DOHH2 (cell line): ENCODE results near the gene SIGMAR1.

Source experiments
- H3F3A ChIP-seq: fragments of 200-600 bp; sonication (generic), shearing (Covaris generic); 2 replicates; pipeline ENCODE4 v1.6.0; 2016; ENCODE audit warnings: antibody characterized with exemption, mild to moderate bottlenecking; ENCODE audit not compliant: control insufficient read depth, insufficient read depth
- H3K27ac ChIP-seq: fragments of 200-600 bp; sonication (generic); 2 replicates; pipeline ENCODE4 v1.5.1; 2014; ENCODE audit warnings: low read depth, mild to moderate bottlenecking, low read length, moderate library complexity
- H3K27me3 ChIP-seq: fragments of 200-600 bp; sonication (generic); 2 replicates; pipeline ENCODE4 v1.6.1; 2014; ENCODE audit warnings: mild to moderate bottlenecking, low read length, mixed read lengths; ENCODE audit not compliant: control insufficient read depth
- H3K36me3 ChIP-seq: fragments of 200-600 bp; sonication (generic); 2 replicates; pipeline ENCODE4 v1.6.1; 2014; ENCODE audit warnings: mild to moderate bottlenecking, low read length, moderate library complexity, mixed read lengths; ENCODE audit not compliant: control insufficient read depth
- H3K4me1 ChIP-seq: fragments of 200-600 bp; sonication (generic); 2 replicates; pipeline ENCODE4 v1.6.1; 2014; ENCODE audit warnings: mild to moderate bottlenecking, low read length, mixed read lengths; ENCODE audit not compliant: control insufficient read depth
- H3K4me2 ChIP-seq: fragments of 200-600 bp; sonication (generic); 2 replicates; pipeline ENCODE4 v1.6.0; 2014; ENCODE audit warnings: mild to moderate bottlenecking, low read length, moderate library complexity
- H3K4me3 ChIP-seq: fragments of 200-600 bp; sonication (generic); 2 replicates; pipeline ENCODE4 v1.5.1; 2014; ENCODE audit warnings: mild to moderate bottlenecking, low read length, mixed read lengths
- H3K79me2 ChIP-seq: fragments of 200-600 bp; sonication (generic); 2 replicates; pipeline ENCODE4 v1.6.1; 2014; ENCODE audit warnings: mild to moderate bottlenecking, low read length, mixed read lengths; ENCODE audit not compliant: control insufficient read depth
- H3K9me2 ChIP-seq: fragments of 200-600 bp; sonication (generic); replicated peaks from 2 replicates; pipeline ENCODE4 v1.6.1; 2014; ENCODE audit warnings: mild to moderate bottlenecking, low read length, mixed read lengths; ENCODE audit not compliant: control insufficient read depth
- H3K9me3 ChIP-seq: fragments of 200-600 bp; sonication (generic); 2 replicates; pipeline ENCODE4 v1.6.1; 2014; ENCODE audit warnings: antibody characterized with exemption, low read length, mixed read lengths; ENCODE audit not compliant: control insufficient read depth, insufficient read depth
- H4K20me1 ChIP-seq: fragments of 200-600 bp; sonication (generic); 2 replicates; pipeline ENCODE4 v1.6.0; 2014; ENCODE audit warnings: low read depth, mild to moderate bottlenecking, antibody characterized with exemption, low read length, moderate library complexity; ENCODE audit not compliant: control insufficient read depth, insufficient read depth
- CTCF ChIP-seq: fragments of 200-600 bp; sonication (generic); IDR thresholded peaks from one replicate; pipeline ENCODE4 v1.5.1; 2014; ENCODE audit warnings: antibody characterized with exemption, mild to moderate bottlenecking, low read depth, low read length; ENCODE audit not compliant: poor library complexity, severe bottlenecking
- EZH2phosphoT487 ChIP-seq: fragments of 200-600 bp; sonication (generic); IDR thresholded peaks from 2 replicates; pipeline ENCODE4 v1.6.1; 2017; ENCODE audit warnings: borderline replicate concordance, mild to moderate bottlenecking, antibody characterized with exemption, low read length, moderate library complexity, mixed read lengths

SIGMAR1 gene

GRCh38 chr9:34637356-34638137 lies at the start of gene SIGMAR1:
Gene SIGMAR1, minus strand, starts transcription at chr9:34637787. Its CDS starts 90 bp downstream, at chr9:34637697.
- TF ChIP-seq EZH2phosphoT487 (no peak), CTCF (no peak)
- Histone ChIP-seq H3K79me2 (peaks cover 22% of the 10 kb centered on the region), H3K36me3 (peaks cover 15% of the 10 kb centered on the region; the same call in 1 of the 2 replicates), H4K20me1 (no peaks in the 10 kb centered on the region), H3K9me3 (no peaks in the 10 kb centered on the region), H3K27ac (peak within 1 kb of the TSS; percentile 12; the same call in 1 of the 2 replicates), H3K4me1 (peaks cover 23% of the 10 kb centered on the region), H3K4me2 (peak within 1 kb of the TSS; percentile 95), H3K27me3 (no peaks in the 10 kb centered on the region), H3F3A (peaks cover 3% of the 10 kb centered on the region; the same call in 1 of the 2 replicates), H3K4me3 (peak within 1 kb of the TSS; percentile 95), H3K9me2 (no peaks in the 10 kb centered on the region)

- Histone ChIP-seq H3K79me2 (no peaks in the 10 kb centered on the region), H3K36me3 (no peaks in the 10 kb centered on the region), H3K27me3 (no peaks in the 10 kb centered on the region), H3K4me1 (no peaks in the 10 kb centered on the region), H3K27ac (no peak overlapping the region), H4K20me1 (no peaks in the 10 kb centered on the region), H3K9me3 (no peaks in the 10 kb centered on the region), H3F3A (no peaks in the 10 kb centered on the region), H3K4me2 (no peak overlapping the region), H3K9me2 (no peaks in the 10 kb centered on the region), H3K4me3 (no peak overlapping the region)
- no peak for TF ChIP-seq CTCF
- TF ChIP-seq EZH2phosphoT487: no peak
Observed at GRCh38 chr9:34686732-34687131, 49.1 kb upstream of the SIGMAR1 start.

- H3F3A ChIP-seq: no peaks in the 10 kb centered on the region
- no peaks in the 10 kb centered on the region for H3K79me2 ChIP-seq
- no peaks in the 10 kb centered on the region for H3K4me1 ChIP-seq
- TF ChIP-seq CTCF (no peak), EZH2phosphoT487 (no peak)
- H3K4me3 ChIP-seq: no peak overlapping the region
- no peaks in the 10 kb centered on the region for H3K9me2 ChIP-seq
- no peak overlapping the region for H3K4me2 ChIP-seq
- H3K9me3 ChIP-seq: no peaks in the 10 kb centered on the region
- no peaks in the 10 kb centered on the region for H4K20me1 ChIP-seq
- H3K36me3 ChIP-seq: no peaks in the 10 kb centered on the region
- H3K27me3 ChIP-seq: no peaks in the 10 kb centered on the region
- no peak overlapping the region for H3K27ac ChIP-seq
Observed at GRCh38 chr9:34686231-34686630, 48.6 kb upstream of the SIGMAR1 start.
